Calu3 (cell line): ENCODE results near the gene AGAP3. TPM values are rescaled to one million over a fixed set of nuclear protein-coding genes. Genes with fewer than 3 reads are reported as not detected.

Experiments used
- BruUV-seq: library from RNA; stranded (reverse); fragments of 400-500 nt; replicated peaks from 2 replicates; lab custom pipeline; 2021; lab: Mats Ljungman, UMichigan
- CTCF ChIA-PET: fragments of 300-600 bp; sonication (Branson Sonifier 250); formaldehyde crosslinking; loops from one replicate; lab custom pipeline; 2022; ENCODE audit warnings: antibody characterized with exemption; lab: Charles Lee
- DNase-seq: peaks from one replicate; pipeline ENCODE4 v3.0.0; 2022
- H3K27ac Mint-ChIP-seq: one replicate; pipeline ENCODE4 v1.8.0; 2022; ENCODE audit warnings: mixed read lengths; ENCODE audit not compliant: unreplicated experiment
- H3K27me3 Mint-ChIP-seq: one replicate; pipeline ENCODE4 v1.8.0; 2022; ENCODE audit warnings: mixed read lengths; ENCODE audit not compliant: unreplicated experiment
- H3K36me3 Mint-ChIP-seq: one replicate; pipeline ENCODE4 v1.8.0; 2022; ENCODE audit warnings: mild to moderate bottlenecking, moderate library complexity, mixed read lengths; ENCODE audit not compliant: insufficient read depth, unreplicated experiment
- H3K4me1 Mint-ChIP-seq: one replicate; pipeline ENCODE4 v1.8.0; 2022; ENCODE audit warnings: mild to moderate bottlenecking, low read depth, mixed read lengths; ENCODE audit not compliant: unreplicated experiment
- H3K4me3 Mint-ChIP-seq: one replicate; pipeline ENCODE4 v1.8.0; 2022; ENCODE audit warnings: mild to moderate bottlenecking, low read depth, moderate library complexity, mixed read lengths; ENCODE audit not compliant: unreplicated experiment
- H3K9me3 Mint-ChIP-seq: one replicate; pipeline ENCODE4 v1.8.0; 2022; ENCODE audit warnings: low read depth, mixed read lengths; ENCODE audit not compliant: unreplicated experiment
- intact Hi-C: fragments of 100-400 bp; cut with micrococcal nuclease; formaldehyde crosslinking; loops from one replicate; pipeline ENCODE4 v1.10.0; 2022; ENCODE audit not compliant: unreplicated experiment
- total RNA-seq: library from RNA; stranded (reverse); gene quantifications from 2 replicates; pipeline ENCODE4 v1.2.3, GENCODE V29; 2022
- TF ChIP-seq, protein P1 (sequence below): fragments of 200-600 bp; IDR thresholded peaks from one replicate; pipeline ENCODE4 v1.8.0; 2022; ENCODE audit warnings: antibody characterized with exemption; ENCODE audit not compliant: unreplicated experiment

The AGAP3 gene
- total RNA-seq, 1 experiment from 2014 or later: 73.4 TPM

DNA sequence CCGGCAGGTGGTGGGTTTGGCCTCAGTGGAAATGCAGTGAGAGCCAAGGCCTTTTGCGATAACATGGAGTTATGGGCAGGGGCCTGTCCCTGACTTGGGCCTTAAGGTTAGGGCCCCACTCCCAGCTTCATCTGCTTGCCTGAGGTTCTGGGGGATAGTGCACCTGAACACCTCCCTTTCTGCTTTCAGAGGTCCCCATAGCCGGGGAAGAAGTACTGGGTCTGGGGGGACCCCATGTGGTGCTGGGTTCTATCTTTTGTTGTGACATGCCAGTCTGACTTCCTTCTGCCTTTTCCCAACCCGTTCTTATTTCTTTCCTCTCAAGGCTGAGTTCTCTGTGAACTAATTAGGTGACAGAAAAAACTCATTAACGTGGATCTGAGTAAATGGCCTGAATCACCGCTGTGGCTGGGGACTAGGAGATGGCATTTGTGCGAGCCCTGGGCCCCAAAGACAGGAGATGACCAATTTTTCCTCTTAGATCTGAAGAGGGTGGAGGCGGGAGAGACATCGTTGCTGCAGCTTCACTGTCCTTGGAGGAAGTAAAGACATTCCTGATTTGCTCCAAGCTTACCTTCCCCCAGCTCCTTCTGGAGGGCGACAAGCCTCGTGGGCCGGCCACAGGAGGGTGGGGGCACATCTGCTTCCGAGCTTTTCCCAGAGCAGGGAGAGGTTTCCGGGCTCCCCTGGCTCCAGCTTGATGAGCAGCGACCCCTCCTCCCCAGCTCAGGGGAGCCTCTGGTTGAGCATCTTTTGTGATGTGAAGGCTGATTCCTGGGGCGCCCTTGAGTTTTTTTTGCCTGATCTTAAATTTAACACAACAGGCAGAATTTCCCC is 2.0 kb downstream of the AGAP3 start:
- CTCF ChIA-PET: interaction anchor here (0.5 to 1.4 kb wide), 3 partner anchors 17 to 60 kb away, joined by 3 to 5 read pairs (median 4); partner anchors contain the start of gene ABCB8
- no peak for DNase-seq
- H3K9me3 Mint-ChIP-seq: no peaks in the 10 kb centered on the region
- peaks cover 49% of the 10 kb centered on the region for H3K36me3 Mint-ChIP-seq
- no peak overlapping the region for H3K27ac Mint-ChIP-seq
- intact Hi-C loops: loop anchor here (1.0 kb wide), 1 partner anchor 23 kb away; no protein-coding TSS in a partner anchor
- peaks cover 35% of the 10 kb centered on the region for H3K4me1 Mint-ChIP-seq
- BruUV-seq: TSS peak; percentile 28
- H3K4me3 Mint-ChIP-seq: peak overlapping the region; percentile 87
- no peaks in the 10 kb centered on the region for H3K27me3 Mint-ChIP-seq
- TF ChIP-seq, protein P1, sequence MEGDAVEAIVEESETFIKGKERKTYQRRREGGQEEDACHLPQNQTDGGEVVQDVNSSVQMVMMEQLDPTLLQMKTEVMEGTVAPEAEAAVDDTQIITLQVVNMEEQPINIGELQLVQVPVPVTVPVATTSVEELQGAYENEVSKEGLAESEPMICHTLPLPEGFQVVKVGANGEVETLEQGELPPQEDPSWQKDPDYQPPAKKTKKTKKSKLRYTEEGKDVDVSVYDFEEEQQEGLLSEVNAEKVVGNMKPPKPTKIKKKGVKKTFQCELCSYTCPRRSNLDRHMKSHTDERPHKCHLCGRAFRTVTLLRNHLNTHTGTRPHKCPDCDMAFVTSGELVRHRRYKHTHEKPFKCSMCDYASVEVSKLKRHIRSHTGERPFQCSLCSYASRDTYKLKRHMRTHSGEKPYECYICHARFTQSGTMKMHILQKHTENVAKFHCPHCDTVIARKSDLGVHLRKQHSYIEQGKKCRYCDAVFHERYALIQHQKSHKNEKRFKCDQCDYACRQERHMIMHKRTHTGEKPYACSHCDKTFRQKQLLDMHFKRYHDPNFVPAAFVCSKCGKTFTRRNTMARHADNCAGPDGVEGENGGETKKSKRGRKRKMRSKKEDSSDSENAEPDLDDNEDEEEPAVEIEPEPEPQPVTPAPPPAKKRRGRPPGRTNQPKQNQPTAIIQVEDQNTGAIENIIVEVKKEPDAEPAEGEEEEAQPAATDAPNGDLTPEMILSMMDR: no peak

- peaks cover 35% of the 10 kb centered on the region for H3K4me1 Mint-ChIP-seq
- peaks cover 45% of the 10 kb centered on the region for H3K36me3 Mint-ChIP-seq
- intact Hi-C loops: loop anchor here (1.0 kb wide), 1 partner anchor 22 kb away; no protein-coding TSS in a partner anchor
- no peaks in the 10 kb centered on the region for H3K27me3 Mint-ChIP-seq
- no peak overlapping the region for H3K27ac Mint-ChIP-seq
- BruUV-seq: no TSS peak
- no peaks in the 10 kb centered on the region for H3K9me3 Mint-ChIP-seq
- no peak for DNase-seq
- CTCF ChIA-PET: interaction anchor here (1.4 kb wide), 1 partner anchor 61 kb away, joined by 4 read pairs; the partner anchor contains the start of gene ABCB8
- H3K4me3 Mint-ChIP-seq: no peak overlapping the region
- TF ChIP-seq, protein P1: no peak
These were observed 2.8 kb downstream of the AGAP3 start for GRCh38 chr7:151088856-151089699.

- Mint-ChIP-seq H3K27me3 (no peaks in the 10 kb centered on the region), H3K27ac (no peak overlapping the region), H3K36me3 (peaks cover 45% of the 10 kb centered on the region), H3K4me3 (no peak overlapping the region), H3K4me1 (peaks cover 31% of the 10 kb centered on the region), H3K9me3 (no peaks in the 10 kb centered on the region)
- DNase-seq: no peak
- TF ChIP-seq, protein P1: no peak
- CTCF ChIA-PET: interaction anchor here (0.7 kb wide), 1 partner anchor 18 kb away, joined by 6 read pairs; no protein-coding TSS in a partner anchor
- BruUV-seq: no TSS peak
- intact Hi-C loops: no loop called here
These were observed 3.8 kb downstream of the AGAP3 start for GRCh38 chr7:151089893-151090730.
